ENCODE results near the gene SEMA5B. TPM values are rescaled to one million over a fixed set of nuclear protein-coding genes. Genes with fewer than 3 reads are reported as not detected.

The SEMA5B gene
- total RNA-seq, 1 experiment from 2014 or later = 9.4 TPM

- no peak overlapping the region for H3K56ac ChIP-seq (ENCODE audit: insufficient read length, low read depth, low read length)
- peaks cover 7% of the 10 kb centered on the region; the same call in 1 of the 2 replicates for H3K4me1 ChIP-seq (ENCODE audit: insufficient read depth, low read length)
- peaks cover 18% of the 10 kb centered on the region for H3K23me2 ChIP-seq (ENCODE audit: insufficient read length, low read depth, low read length, poor library complexity, severe bottlenecking)
- no peak overlapping the region for H2BK12ac ChIP-seq (ENCODE audit: insufficient read length, low read depth, low read length)
- Mint-ChIP-seq H3K27ac (no peak overlapping the region; a peak in 1 of 7 replicates), H3K9me3 (no peaks in the 10 kb centered on the region; a peak in 1 of 5 replicates), H3K36me3 (ENCODE audit: insufficient read depth in 1 of 3, low read depth in 3 of 3) (no peaks in the 10 kb centered on the region), H3K27me3 (ENCODE audit: low read depth) (peaks cover 7% of the 10 kb centered on the region), H3K4me1 (peaks cover 35 to 49% of the 10 kb centered on the region in 2 experiments), H3K4me3 (no peak overlapping the region; a peak in 1 of 5 replicates)
- no CpG with 5 or more reads among the region's 7 CpGs for WGBS (ENCODE audit: extremely low coverage, insufficient read length, low lambda C conversion rate)
- H2BK15ac ChIP-seq (ENCODE audit: low read depth, low read length) = no peak overlapping the region
- peaks cover 7% of the 10 kb centered on the region for H3K79me1 ChIP-seq (ENCODE audit: insufficient read depth, low read depth, low read length, poor library complexity, severe bottlenecking)
- no peak overlapping the region for H2BK20ac ChIP-seq (ENCODE audit: low read depth, low read length, poor library complexity, severe bottlenecking)
- no peak overlapping the region for H3K4ac ChIP-seq (ENCODE audit: low read depth, low read length)
- no peak overlapping the region for H2AK5ac ChIP-seq (ENCODE audit: insufficient read length, low read length)
- H3K4me2 ChIP-seq (ENCODE audit: insufficient read depth, insufficient read length, low read length) = no peak overlapping the region
- H4K8ac ChIP-seq (replicated peaks; ENCODE audit: insufficient read length, low read depth, low read length) = no peak overlapping the region
- no peak overlapping the region for H3K14ac ChIP-seq (ENCODE audit: insufficient read depth, low read length)
- peaks cover 26% of the 10 kb centered on the region; the same call in 1 of the 2 replicates for H3K79me2 ChIP-seq (ENCODE audit: insufficient read depth, low read length)
- no peak overlapping the region for H2AFZ ChIP-seq (ENCODE audit: low read length)
- no peaks in the 10 kb centered on the region; the same call in 1 of the 2 replicates for H3K27me3 ChIP-seq (ENCODE audit: insufficient read depth, low read length)
- no peak overlapping the region for H3K23ac ChIP-seq (ENCODE audit: insufficient read length, low read depth, low read length)
- H3K27ac ChIP-seq (ENCODE audit: insufficient read length, low read depth, low read length) = no peak overlapping the region
- H2BK5ac ChIP-seq (ENCODE audit: insufficient read length, low read length) = no peak overlapping the region
- TF ChIP-seq, protein P1, sequence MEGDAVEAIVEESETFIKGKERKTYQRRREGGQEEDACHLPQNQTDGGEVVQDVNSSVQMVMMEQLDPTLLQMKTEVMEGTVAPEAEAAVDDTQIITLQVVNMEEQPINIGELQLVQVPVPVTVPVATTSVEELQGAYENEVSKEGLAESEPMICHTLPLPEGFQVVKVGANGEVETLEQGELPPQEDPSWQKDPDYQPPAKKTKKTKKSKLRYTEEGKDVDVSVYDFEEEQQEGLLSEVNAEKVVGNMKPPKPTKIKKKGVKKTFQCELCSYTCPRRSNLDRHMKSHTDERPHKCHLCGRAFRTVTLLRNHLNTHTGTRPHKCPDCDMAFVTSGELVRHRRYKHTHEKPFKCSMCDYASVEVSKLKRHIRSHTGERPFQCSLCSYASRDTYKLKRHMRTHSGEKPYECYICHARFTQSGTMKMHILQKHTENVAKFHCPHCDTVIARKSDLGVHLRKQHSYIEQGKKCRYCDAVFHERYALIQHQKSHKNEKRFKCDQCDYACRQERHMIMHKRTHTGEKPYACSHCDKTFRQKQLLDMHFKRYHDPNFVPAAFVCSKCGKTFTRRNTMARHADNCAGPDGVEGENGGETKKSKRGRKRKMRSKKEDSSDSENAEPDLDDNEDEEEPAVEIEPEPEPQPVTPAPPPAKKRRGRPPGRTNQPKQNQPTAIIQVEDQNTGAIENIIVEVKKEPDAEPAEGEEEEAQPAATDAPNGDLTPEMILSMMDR (conservative IDR thresholded peaks at IDR 0.05) = no peak
- no peak overlapping the region for H2BK120ac ChIP-seq (ENCODE audit: low read depth, low read length, poor library complexity, severe bottlenecking)
- H3K9ac ChIP-seq (ENCODE audit: extremely low read depth, insufficient read length, low read length) = no peak overlapping the region
- H4K20me1 ChIP-seq (ENCODE audit: control insufficient read depth, insufficient read depth, insufficient read length) = no peaks in the 10 kb centered on the region
- H4K91ac ChIP-seq (ENCODE audit: insufficient read length, low read depth, low read length) = no peak overlapping the region
- H3K9me3 ChIP-seq (ENCODE audit: control insufficient read depth, low read depth, low read length) = no peaks in the 10 kb centered on the region
- no peak overlapping the region for H3K18ac ChIP-seq (ENCODE audit: insufficient read length, low read depth, low read length)
- no peak for DNase-seq
- no peak overlapping the region for H4K5ac ChIP-seq (ENCODE audit: insufficient read length, low read depth, low read length)
- H3T11ph ChIP-seq (ENCODE audit: low read length) = no peak overlapping the region
Observed at GRCh38 chr3:123071581-123071980, 44.0 kb upstream of the SEMA5B start.

All from H9 (cell line).